GM20000 (cell line): ENCODE measurements around the gene CEP89.

Experiments
- DNase-seq: peaks from one replicate; pipeline ENCODE4 v3.0.0; 2012; ENCODE audit warnings: low spot score
- TF ChIP-seq, protein P1 (sequence below): IDR thresholded peaks from 2 replicates; pipeline ENCODE4 v1.5.1; 2012; ENCODE audit warnings: mild to moderate bottlenecking, control low read depth; ENCODE audit errors: extremely low read depth, missing control alignments

Gene CEP89

DNA sequence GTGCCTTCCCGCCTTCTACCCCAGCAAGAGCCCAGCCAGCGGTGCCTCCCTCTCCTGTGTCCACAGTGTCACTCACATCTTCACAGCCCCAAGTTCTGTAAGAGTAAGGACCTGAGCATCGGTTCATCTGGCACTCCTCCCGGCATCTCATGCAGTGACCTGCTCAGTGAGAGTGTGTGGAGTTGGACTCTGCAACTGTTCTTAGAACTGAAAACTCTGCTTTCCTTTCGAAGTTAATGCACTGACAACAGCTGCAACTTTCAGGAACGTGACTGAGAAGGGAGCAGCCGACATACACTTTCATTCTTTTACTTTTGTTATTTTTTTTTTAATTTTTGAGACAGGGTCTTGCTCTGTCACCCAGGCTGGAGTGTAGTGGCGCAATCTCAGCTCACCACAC, 41.2 kb downstream of the CEP89 start:
- TF ChIP-seq, protein P1, sequence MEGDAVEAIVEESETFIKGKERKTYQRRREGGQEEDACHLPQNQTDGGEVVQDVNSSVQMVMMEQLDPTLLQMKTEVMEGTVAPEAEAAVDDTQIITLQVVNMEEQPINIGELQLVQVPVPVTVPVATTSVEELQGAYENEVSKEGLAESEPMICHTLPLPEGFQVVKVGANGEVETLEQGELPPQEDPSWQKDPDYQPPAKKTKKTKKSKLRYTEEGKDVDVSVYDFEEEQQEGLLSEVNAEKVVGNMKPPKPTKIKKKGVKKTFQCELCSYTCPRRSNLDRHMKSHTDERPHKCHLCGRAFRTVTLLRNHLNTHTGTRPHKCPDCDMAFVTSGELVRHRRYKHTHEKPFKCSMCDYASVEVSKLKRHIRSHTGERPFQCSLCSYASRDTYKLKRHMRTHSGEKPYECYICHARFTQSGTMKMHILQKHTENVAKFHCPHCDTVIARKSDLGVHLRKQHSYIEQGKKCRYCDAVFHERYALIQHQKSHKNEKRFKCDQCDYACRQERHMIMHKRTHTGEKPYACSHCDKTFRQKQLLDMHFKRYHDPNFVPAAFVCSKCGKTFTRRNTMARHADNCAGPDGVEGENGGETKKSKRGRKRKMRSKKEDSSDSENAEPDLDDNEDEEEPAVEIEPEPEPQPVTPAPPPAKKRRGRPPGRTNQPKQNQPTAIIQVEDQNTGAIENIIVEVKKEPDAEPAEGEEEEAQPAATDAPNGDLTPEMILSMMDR, result no peak
- DNase-seq, result no peak

DNA sequence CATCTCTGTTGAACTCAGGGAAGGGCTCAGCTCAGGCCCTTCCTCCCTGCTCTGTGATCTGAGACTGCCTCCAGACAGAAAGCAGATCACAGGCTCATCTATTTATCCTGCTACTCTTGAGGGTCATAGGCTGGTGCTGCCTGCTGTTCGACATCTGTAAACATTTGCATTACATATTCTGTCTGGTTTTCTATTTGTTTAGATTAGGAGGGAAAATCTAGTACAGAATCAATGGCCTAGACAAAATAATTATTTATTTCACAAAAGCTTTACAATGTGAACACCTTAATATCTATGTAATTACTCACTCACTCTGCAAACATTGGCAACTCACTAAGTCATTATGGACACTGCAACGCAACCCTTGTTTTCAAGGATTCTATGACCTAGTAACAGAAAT, 43.0 kb downstream of the CEP89 start:
- TF ChIP-seq, protein P1, result no peak
- DNase-seq, result no peak

DNA sequence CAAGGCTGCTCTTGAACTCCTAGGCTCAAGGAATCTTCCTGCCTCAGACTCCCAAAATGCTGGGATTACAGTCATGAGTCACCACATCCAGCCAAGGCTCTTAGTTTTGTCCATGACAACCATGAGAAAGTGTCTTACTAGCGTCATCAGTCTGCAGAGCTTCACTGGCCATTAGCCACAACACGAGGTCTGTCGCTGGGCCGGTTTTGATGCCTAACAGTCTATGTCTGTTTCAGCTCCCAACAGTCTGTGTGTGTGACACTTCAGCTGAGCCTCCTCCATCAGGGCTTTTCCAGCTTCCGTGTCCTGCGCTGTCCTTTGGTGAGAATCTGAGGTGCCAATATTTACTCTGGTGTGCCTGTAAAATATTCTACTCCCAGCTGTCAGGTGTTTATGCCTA, 47.6 kb downstream of the CEP89 start:
- TF ChIP-seq, protein P1, result no peak
- DNase-seq, result no peak

DNA sequence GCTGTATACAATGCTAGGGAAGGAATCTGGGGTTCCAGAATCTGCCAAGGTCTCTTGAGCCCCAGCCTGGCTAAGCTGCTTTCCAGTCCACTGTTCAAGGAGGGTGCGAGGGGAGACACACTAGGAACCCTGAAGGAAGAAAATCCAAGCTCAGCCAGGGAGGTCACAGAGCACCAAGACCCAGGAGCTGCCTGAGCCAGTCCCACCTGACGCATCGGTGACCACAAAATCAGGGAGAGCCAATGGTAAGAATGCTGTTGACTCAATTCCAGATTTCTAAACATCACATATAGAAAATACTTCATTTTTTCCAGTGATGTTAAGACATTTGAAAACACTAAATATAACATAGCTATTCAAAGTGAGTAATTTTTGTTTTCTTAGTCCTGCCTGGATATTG, 50.1 kb downstream of the CEP89 start:
- DNase-seq, result no peak
- TF ChIP-seq, protein P1, result no peak

DNA sequence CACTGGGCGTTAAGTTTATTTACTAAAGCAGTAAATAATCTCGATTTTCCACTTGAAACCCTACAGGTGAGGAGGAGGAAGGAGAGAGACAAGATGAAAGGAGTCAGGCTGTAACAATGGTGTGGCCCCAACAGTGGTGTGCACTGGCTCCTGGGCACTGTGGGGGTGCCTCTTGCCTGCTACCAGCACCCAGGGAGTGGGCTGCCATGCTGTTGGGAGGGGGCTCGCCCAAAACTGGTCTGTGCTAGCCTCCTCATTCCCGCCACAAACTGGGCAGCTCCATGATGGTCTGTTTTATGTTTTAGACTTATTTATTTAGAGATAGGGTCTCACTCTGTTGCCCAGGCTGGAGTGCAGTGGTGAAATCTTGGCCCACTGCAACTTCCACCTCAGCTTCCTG, 52.4 kb downstream of the CEP89 start:
- DNase-seq, result no peak
- TF ChIP-seq, protein P1, result no peak

DNA sequence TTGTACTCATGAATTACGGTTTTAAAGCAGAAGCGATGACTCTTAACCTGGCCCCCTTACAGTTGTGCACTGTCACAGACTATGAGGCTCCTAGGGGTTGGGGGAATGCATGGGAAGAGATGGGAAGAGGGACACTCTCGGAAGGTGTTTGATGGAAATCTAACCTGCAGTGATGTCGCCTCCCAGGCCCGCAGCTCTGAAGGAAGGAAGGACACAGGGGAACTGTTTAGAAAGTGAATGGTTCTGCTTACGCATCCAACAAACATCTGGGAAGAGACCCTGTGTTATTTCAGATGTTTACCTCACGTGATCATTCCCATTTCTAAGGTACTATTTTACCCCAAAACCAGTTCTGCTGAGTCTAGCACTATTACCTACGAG, 54.2 kb downstream of the CEP89 start:
- DNase-seq, result no peak
- TF ChIP-seq, protein P1, result no peak

DNA sequence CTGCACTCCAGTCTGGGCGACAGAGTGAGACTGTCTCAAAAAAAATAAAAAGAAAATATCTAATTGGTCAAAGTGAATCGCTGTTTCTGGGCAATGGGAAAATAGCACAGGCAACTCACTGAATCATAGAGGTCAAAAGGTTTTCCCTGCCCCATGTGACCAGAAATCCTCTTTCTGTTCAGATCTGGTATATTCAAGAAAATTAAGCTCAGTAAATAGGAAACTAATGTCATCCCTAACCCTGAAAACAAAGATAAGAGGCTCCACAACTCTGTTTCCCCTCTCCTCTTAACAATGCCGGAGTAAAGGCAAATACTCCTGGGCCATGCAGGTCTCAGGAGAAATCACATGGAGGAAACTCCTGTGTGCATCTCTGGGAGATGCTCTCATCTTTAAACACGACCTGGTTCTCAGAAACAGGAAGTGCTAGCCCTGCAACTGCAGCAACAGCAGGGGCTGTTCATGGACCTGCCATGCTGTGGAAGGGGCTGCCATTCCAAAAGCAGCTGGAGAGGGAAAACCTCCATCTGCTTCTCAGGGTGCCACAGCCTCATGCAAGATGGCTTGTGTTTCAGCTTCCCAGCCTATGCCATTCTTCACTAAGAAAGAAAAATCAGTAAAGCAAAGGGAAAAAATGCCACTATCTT, 54.7 kb downstream of the CEP89 start:
- TF ChIP-seq, protein P1, result no peak

More for the DNA sequence above, 54.7 kb downstream of the CEP89 start:
- no peak for DNase-seq
